ENCODE measurements around the gene SLC25A42.

- no peak for TF ChIP-seq NFE2L1 (CRISPR knock-in tag; IDR thresholded peaks at IDR 0.05; ENCODE audit: borderline replicate concordance)
- TF ChIP-seq ETS1 (CRISPR knock-in tag; IDR thresholded peaks at IDR 0.05): no peak
- TF ChIP-seq, protein P1, sequence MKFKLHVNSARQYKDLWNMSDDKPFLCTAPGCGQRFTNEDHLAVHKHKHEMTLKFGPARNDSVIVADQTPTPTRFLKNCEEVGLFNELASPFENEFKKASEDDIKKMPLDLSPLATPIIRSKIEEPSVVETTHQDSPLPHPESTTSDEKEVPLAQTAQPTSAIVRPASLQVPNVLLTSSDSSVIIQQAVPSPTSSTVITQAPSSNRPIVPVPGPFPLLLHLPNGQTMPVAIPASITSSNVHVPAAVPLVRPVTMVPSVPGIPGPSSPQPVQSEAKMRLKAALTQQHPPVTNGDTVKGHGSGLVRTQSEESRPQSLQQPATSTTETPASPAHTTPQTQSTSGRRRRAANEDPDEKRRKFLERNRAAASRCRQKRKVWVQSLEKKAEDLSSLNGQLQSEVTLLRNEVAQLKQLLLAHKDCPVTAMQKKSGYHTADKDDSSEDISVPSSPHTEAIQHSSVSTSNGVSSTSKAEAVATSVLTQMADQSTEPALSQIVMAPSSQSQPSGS (CRISPR knock-in tag; IDR thresholded peaks at IDR 0.05): no peak
- no peak for TF ChIP-seq RELA (CRISPR knock-in tag; IDR thresholded peaks at IDR 0.05)
- no peak for TF ChIP-seq GABPA (IDR thresholded peaks at IDR 0.05; ENCODE audit: low read depth, low read length)
- TF ChIP-seq GABPA (CRISPR knock-in tag; IDR thresholded peaks at IDR 0.05; ENCODE audit: low read depth): no peak
- TF ChIP-seq, protein P2, sequence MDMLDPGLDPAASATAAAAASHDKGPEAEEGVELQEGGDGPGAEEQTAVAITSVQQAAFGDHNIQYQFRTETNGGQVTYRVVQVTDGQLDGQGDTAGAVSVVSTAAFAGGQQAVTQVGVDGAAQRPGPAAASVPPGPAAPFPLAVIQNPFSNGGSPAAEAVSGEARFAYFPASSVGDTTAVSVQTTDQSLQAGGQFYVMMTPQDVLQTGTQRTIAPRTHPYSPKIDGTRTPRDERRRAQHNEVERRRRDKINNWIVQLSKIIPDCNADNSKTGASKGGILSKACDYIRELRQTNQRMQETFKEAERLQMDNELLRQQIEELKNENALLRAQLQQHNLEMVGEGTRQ (IDR thresholded peaks at IDR 0.05; ENCODE audit: low read depth, low read length): no peak
- TF ChIP-seq, protein P2 (CRISPR knock-in tag; IDR thresholded peaks at IDR 0.05; ENCODE audit: borderline replicate concordance): no peak
- TF ChIP-seq TCF7L2 (IDR thresholded peaks at IDR 0.05; ENCODE audit: low read depth, low read length): no peak
- no peak for TF ChIP-seq RXRA (CRISPR knock-in tag; IDR thresholded peaks at IDR 0.05)
Measured at GRCh38 chr19:19074196-19074882, 10.5 kb downstream of the SLC25A42 start.

Data from HepG2 (cell line).